HUES48 (cell line): ENCODE data around the gene GOLGA2.
"Not testable (repeated sequence)": the region's sequence is repeated elsewhere in the genome, so short reads cannot be mapped to it uniquely, and the experiment has no call there.

Source experiments
- H3K27ac ChIP-seq: one replicate; pipeline ENCODE4 v1.7.0; 2013; ENCODE audit warnings: low read depth, low read length, inconsistent platforms
- H3K27me3 ChIP-seq: 2 replicates; pipeline ENCODE4 v1.6.1; 2013; ENCODE audit warnings: mild to moderate bottlenecking, low read length; ENCODE audit not compliant: control insufficient read depth, insufficient read depth
- H3K36me3 ChIP-seq: 2 replicates; pipeline ENCODE4 v1.6.1; 2013; ENCODE audit warnings: low read length; ENCODE audit not compliant: control insufficient read depth, insufficient read depth
- H3K4me1 ChIP-seq: 2 replicates; pipeline ENCODE4 v1.6.1; 2013; ENCODE audit warnings: mild to moderate bottlenecking, low read length; ENCODE audit not compliant: control insufficient read depth, insufficient read depth
- H3K4me3 ChIP-seq: 2 replicates; pipeline ENCODE4 v1.5.1; 2013; ENCODE audit warnings: mild to moderate bottlenecking, low read depth, low read length
- H3K9ac ChIP-seq: 2 replicates; pipeline ENCODE4 v1.6.1; 2013; ENCODE audit warnings: mild to moderate bottlenecking, low read depth, low read length, moderate library complexity
- H3K9me3 ChIP-seq: 2 replicates; pipeline ENCODE4 v1.6.1; 2013; ENCODE audit warnings: low read length; ENCODE audit not compliant: control insufficient read depth, insufficient read depth

Gene GOLGA2

DNA sequence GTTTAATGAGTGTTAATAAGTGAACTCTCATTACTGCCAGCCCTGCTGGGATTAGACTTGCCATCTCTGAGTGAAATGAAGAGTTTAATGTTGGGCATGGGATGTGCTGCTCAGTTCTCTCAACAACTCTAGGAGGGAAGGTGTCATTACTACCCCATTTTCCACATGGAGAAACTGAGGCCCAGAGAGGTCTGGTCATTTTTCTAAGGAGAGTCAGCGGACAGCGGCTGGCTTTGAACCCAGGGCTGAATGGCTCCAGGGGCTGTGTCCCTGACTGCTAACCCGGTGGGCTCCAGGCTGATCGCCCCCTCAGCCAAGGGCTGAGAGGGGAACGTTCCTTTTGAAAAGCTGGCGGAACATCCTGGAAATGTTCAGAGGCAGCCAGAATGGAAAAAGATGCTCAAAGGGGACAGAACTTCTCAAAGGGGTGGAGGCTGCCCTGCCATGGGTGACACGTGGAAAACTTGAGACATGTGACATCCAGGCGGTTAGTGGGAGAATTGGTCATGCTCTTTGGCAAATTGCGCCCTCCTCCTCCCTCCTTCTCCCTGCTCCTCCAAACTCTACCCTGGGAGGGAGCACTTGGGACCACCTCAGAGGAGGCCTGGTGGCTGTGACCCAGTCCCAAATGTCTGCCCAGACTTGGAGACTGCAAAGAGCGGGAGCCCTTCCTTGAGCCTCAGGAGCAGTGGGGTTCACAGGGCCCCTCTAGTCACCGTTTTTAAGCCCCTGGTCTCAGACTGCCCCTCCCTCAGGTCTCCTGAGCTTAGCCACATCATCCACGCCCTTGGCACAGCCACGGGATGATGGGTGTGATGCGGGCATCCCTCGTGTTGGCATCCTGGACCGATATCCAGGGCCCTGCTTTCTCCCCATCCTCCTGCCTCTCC is 43.9 kb downstream of the GOLGA2 start:
- Histone ChIP-seq H3K9ac (no peak overlapping the region), H3K4me1 (no peaks in the 10 kb centered on the region), H3K9me3 (no peaks in the 10 kb centered on the region), H3K27me3 (no peaks in the 10 kb centered on the region), H3K27ac (no peak overlapping the region), H3K36me3 (peaks cover 3% of the 10 kb centered on the region; the same call in 1 of the 2 replicates), H3K4me3 (no peak overlapping the region)

- H3K9ac ChIP-seq, H3K9me3 ChIP-seq, H3K27ac ChIP-seq, H3K27me3 ChIP-seq, H3K36me3 ChIP-seq, H3K4me3 ChIP-seq, H3K4me1 ChIP-seq: not testable (repeated sequence)
These were observed 44.9 kb downstream of the GOLGA2 start for GRCh38 chr9:128230897-128231296.

GRCh38 chr9:128226412-128226801 is 49.4 kb downstream of the GOLGA2 start:
- peaks cover 18% of the 10 kb centered on the region for H3K36me3 ChIP-seq
- no peak overlapping the region for H3K4me3 ChIP-seq
- no peak overlapping the region for H3K27ac ChIP-seq
- no peaks in the 10 kb centered on the region for H3K9me3 ChIP-seq
- H3K27me3 ChIP-seq, result no peaks in the 10 kb centered on the region
- H3K9ac ChIP-seq, result no peak overlapping the region
- H3K4me1 ChIP-seq, result no peaks in the 10 kb centered on the region

DNA sequence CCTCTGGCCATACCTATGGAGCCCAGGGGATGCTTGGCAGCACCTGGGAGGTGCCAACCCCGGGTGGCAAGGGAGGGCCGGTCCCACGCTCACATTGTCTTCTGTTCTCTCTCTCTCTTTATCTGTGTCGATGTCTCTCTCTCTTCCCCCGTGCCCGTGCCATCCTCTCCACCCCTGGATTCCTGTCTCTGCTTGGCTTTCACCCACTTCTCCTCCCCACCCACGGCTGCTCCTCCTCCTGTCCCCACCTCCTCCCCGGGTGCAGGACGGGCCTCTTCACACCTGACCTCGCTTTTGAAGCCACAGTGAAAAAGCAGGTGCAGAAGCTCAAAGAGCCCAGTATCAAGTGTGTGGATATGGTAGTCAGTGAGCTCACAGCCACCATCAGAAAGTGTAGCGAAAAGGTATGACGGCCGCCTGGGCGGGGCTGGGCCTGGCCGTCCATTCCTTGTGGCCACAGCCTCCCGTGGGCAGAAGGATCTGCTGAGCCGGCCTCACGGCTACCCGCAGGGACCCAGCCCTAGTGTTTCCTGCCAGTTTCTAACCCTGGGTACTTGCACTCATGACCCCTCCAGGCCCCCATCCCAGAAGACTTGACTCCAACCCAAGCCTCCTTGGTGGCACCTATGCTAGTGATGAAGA is 49.9 kb downstream of the GOLGA2 start:
- H3K4me1 ChIP-seq, result no peaks in the 10 kb centered on the region

DNA sequence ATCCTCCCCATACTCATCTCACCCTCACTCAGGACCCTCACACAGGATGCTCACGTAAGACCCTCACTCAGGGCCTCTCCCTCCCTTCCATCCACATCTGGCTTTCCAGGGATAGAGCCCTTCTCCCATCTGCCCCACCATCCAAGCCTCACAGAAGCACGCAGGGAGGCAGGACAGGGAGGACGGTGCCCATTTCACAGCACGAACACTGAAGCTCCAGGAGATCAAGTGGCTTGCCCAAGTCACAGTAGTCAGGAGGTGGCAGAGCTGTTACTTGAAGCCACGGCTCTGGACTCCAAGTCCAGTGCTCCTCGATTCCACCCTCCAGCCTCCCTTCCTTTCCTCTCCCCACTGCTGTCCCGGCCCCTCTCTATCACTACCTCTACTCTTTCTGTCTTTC is 50.9 kb downstream of the GOLGA2 start:
- H3K36me3 ChIP-seq, result peaks cover 25% of the 10 kb centered on the region
- no peaks in the 10 kb centered on the region for H3K4me1 ChIP-seq
- H3K27me3 ChIP-seq, result no peaks in the 10 kb centered on the region
- H3K4me3 ChIP-seq, result no peak overlapping the region
- H3K9me3 ChIP-seq, result no peaks in the 10 kb centered on the region
- no peak overlapping the region for H3K9ac ChIP-seq
- H3K27ac ChIP-seq, result no peak overlapping the region

More for the DNA sequence above, 49.9 kb downstream of the GOLGA2 start:
- Histone ChIP-seq H3K9me3 (no peaks in the 10 kb centered on the region), H3K36me3 (peaks cover 18% of the 10 kb centered on the region), H3K9ac (no peak overlapping the region), H3K27me3 (no peaks in the 10 kb centered on the region), H3K4me3 (no peak overlapping the region), H3K27ac (no peak overlapping the region)

DNA sequence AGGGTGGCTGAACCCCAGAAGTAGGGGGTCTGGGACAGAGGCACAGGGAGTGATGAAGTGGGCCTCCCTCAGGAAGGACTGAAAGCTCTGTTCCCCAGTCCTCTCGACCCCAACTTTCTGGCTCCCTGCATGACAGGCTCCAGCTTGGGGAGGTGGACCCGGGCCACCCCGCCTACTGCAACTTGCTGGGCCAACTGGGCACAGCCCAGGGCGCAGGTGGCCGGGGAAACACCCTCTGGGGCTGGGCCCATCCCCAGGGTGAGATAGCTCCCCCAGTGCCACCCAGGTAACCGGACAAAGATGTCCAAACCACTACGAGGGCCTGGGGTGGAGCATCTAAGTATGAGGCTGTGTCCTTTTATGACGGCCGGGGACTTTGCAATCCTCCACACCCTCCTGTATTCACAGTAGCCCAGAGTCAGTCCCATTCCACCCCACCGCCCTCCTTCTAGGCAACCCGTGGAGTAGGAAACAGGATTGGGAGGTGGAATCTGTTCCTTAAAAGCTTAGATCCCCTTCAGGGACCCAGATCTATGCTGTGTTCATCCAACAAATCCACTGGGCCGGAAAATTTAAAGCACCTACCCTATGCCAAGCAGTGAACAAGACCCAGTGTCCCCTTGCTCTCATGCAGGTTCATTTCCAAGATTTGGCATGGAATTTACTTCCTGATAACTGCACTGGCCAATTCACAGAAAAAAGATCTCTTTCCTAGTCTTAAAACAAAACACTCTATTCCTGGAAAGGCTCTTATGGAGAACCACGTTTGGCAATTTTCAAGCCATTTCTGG is 52.7 kb downstream of the GOLGA2 start:
- peaks cover 27% of the 10 kb centered on the region for H3K36me3 ChIP-seq
- H3K9me3 ChIP-seq, result no peaks in the 10 kb centered on the region
- no peak overlapping the region for H3K27ac ChIP-seq
- no peak overlapping the region for H3K4me3 ChIP-seq
- no peaks in the 10 kb centered on the region for H3K27me3 ChIP-seq
- H3K9ac ChIP-seq, result no peak overlapping the region
- peaks cover 4% of the 10 kb centered on the region; the same call in 1 of the 2 replicates for H3K4me1 ChIP-seq

- no peaks in the 10 kb centered on the region for H3K27me3 ChIP-seq
- H3K36me3 ChIP-seq, result peaks cover 27% of the 10 kb centered on the region
These were observed 53.8 kb downstream of the GOLGA2 start for GRCh38 chr9:128222026-128222425.

GRCh38 chr9:128219831-128220230 is 56.0 kb downstream of the GOLGA2 start:
- no peaks in the 10 kb centered on the region for H3K9me3 ChIP-seq
- H3K4me1 ChIP-seq, result peaks cover 9% of the 10 kb centered on the region; the same call in 1 of the 2 replicates
- peaks cover 27% of the 10 kb centered on the region for H3K36me3 ChIP-seq
- H3K27ac ChIP-seq, result no peak overlapping the region
- no peaks in the 10 kb centered on the region; the same call in 1 of the 2 replicates for H3K27me3 ChIP-seq
- no peak overlapping the region for H3K4me3 ChIP-seq
- H3K9ac ChIP-seq, result no peak overlapping the region

More at GRCh38 chr9:128222026-128222425, 53.8 kb downstream of the GOLGA2 start:
- no peaks in the 10 kb centered on the region for H3K9me3 ChIP-seq
- H3K4me3 ChIP-seq, result no peak overlapping the region
- peaks cover 9% of the 10 kb centered on the region; the same call in 1 of the 2 replicates for H3K4me1 ChIP-seq
- H3K9ac ChIP-seq, result no peak overlapping the region
- H3K27ac ChIP-seq, result no peak overlapping the region

DNA sequence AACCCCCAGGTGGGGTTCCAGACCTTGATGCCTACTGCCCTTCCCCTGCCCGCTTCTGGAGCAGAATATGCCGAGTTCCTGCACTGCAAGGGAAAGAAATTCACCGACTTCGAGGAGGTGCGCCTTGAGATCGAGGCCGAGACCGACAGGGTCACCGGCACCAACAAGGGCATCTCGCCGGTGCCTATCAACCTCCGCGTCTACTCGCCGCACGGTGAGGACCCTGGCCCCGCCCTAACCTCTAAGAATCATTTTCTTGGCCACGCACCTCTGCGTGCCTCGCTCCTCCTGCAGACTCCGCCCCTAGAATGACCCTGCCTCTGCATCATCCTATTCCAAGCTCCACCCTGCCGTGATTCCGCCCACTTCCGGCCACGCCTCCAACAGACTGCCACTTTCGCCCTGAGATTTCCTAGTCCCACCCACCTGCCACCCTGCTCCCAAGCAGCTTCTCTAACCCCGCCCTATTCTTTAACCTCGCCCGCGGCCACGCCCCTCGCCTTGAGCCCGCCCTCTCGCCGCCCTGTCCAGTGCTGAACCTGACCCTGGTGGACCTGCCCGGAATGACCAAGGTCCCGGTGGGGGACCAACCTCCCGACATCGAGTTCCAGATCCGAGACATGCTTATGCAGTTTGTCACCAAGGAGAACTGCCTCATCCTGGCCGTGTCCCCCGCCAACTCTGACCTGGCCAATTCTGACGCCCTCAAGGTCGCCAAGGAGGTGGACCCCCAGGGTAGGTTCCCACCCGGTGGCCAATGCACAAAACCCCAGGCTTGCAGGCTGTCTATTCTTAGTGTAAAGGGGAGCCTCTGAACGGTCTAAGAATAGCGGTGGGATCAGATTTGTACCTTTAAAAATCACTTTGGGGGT is 57.1 kb downstream of the GOLGA2 start:
- Histone ChIP-seq H3K4me1 (peaks cover 9% of the 10 kb centered on the region; the same call in 1 of the 2 replicates), H3K9me3 (no peaks in the 10 kb centered on the region), H3K4me3 (peak overlapping the region; percentile 57), H3K9ac (no peak overlapping the region), H3K27me3 (no peaks in the 10 kb centered on the region; the same call in 1 of the 2 replicates), H3K36me3 (peaks cover 27% of the 10 kb centered on the region), H3K27ac (no peak overlapping the region)

- peaks cover 23% of the 10 kb centered on the region for H3K36me3 ChIP-seq
- H3K27ac ChIP-seq, result no peak overlapping the region
- no peaks in the 10 kb centered on the region for H3K9me3 ChIP-seq
- no peak overlapping the region for H3K9ac ChIP-seq
- peaks cover 9% of the 10 kb centered on the region; the same call in 1 of the 2 replicates for H3K4me1 ChIP-seq
- H3K4me3 ChIP-seq, result peak overlapping the region; percentile 57
- no peaks in the 10 kb centered on the region; the same call in 1 of the 2 replicates for H3K27me3 ChIP-seq
These were observed 57.7 kb downstream of the GOLGA2 start for GRCh38 chr9:128218172-128218517.
